WERI-Rb-1 (cell line): Measurements from ENCODE around the gene CPNE1.
A peak's percentile ranks its signal among the peaks of the same experiment; 100 is the strongest.
"Not testable (repeated sequence)": the region's sequence is repeated elsewhere in the genome, so short reads cannot be mapped to it uniquely, and the experiment has no call there.

Source experiments
- DNase-seq: peaks from one replicate; pipeline ENCODE4 v3.0.0-alpha.2; 2020
- H3K27ac ChIP-seq: fragments of 250-450 bp; sonication (Bioruptor Pico); 2 replicates; pipeline ENCODE4 v1.5.1; 2020; ENCODE audit warnings: mild to moderate bottlenecking, moderate library complexity
- H3K27me3 ChIP-seq: fragments of 250-450 bp; sonication (Bioruptor Pico); 2 replicates; pipeline ENCODE4 v1.5.1; 2021; ENCODE audit warnings: mild to moderate bottlenecking, low read depth, moderate library complexity; ENCODE audit not compliant: insufficient read depth, severe bottlenecking
- H3K36me3 ChIP-seq: fragments of 250-450 bp; sonication (Bioruptor Pico); 2 replicates; pipeline ENCODE4 v1.5.1; 2020; ENCODE audit warnings: mild to moderate bottlenecking, moderate library complexity
- H3K4me3 ChIP-seq: 2 replicates; pipeline ENCODE4 v1.5.1; 2011; ENCODE audit warnings: low read depth, mild to moderate bottlenecking, control low read depth, low read length
- H3K9me3 ChIP-seq: fragments of 250-450 bp; sonication (Bioruptor Pico); 2 replicates; pipeline ENCODE4 v1.5.1; 2021; ENCODE audit warnings: mild to moderate bottlenecking, moderate library complexity; ENCODE audit not compliant: severe bottlenecking
- TF ChIP-seq, protein P1 (sequence below): IDR thresholded peaks from 2 replicates; pipeline ENCODE4 v1.5.1; 2011; ENCODE audit warnings: low read depth, mild to moderate bottlenecking, control low read depth, inconsistent platforms, low read length

Gene CPNE1

DNA sequence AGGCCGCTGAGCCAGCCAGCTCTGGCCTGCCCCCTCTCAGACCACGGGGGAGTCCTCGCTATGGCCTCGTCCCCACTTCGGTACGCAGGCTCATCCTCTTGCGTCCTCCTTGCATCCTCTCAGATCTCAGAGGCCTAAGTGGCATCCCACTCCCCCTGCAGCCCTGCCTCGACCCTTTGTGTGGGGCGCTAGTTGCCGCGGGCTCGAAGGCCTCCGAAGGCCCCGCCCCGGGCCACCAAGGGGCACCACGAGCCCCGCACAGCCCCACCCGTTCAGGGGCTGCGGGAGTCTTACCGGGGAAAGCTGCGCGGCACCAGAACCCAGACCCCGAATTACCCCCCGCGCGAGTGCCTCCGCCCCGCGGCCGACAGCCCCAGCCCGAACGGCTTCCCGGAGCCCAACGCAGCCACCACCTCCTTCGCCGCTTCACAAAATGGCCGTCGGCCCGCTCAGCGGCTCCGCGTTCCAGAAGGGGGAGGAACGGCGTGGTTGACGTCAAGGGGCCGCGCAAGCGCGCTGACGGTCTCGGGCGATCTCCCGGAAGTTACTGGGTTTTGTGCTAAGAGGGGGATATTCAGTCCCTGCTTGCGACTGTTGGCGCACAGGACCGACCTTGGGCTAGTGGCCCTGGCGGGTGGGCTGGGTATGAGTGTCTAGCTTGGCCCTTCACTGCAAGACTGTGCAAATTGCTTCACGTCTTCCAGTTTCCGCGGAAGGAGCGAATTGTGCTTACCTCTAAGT, at the start of gene CPNE1, which contains the start of gene RBM12:
Gene CPNE1, minus strand, starts transcription at position 435 of the 741 bp plus-strand sequence. CDS start 31,977 bp downstream, outside the sequence.
Gene RBM12, minus strand, starts transcription at position 435 of the 741 bp plus-strand sequence. CDS start 9,578 bp downstream, outside the sequence.
- DNase-seq, result peak; percentile 94
- Histone ChIP-seq H3K27me3 (no peaks in the 10 kb centered on the region), H3K4me3 (peak within 1 kb of the TSS; percentile 62), H3K9me3 (no peaks in the 10 kb centered on the region), H3K27ac (peak within 1 kb of the TSS; percentile 99), H3K36me3 (peaks cover 22% of the 10 kb centered on the region)
- TF ChIP-seq, protein P1, sequence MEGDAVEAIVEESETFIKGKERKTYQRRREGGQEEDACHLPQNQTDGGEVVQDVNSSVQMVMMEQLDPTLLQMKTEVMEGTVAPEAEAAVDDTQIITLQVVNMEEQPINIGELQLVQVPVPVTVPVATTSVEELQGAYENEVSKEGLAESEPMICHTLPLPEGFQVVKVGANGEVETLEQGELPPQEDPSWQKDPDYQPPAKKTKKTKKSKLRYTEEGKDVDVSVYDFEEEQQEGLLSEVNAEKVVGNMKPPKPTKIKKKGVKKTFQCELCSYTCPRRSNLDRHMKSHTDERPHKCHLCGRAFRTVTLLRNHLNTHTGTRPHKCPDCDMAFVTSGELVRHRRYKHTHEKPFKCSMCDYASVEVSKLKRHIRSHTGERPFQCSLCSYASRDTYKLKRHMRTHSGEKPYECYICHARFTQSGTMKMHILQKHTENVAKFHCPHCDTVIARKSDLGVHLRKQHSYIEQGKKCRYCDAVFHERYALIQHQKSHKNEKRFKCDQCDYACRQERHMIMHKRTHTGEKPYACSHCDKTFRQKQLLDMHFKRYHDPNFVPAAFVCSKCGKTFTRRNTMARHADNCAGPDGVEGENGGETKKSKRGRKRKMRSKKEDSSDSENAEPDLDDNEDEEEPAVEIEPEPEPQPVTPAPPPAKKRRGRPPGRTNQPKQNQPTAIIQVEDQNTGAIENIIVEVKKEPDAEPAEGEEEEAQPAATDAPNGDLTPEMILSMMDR, result no peak; the same call in 1 of the 2 replicates

DNA sequence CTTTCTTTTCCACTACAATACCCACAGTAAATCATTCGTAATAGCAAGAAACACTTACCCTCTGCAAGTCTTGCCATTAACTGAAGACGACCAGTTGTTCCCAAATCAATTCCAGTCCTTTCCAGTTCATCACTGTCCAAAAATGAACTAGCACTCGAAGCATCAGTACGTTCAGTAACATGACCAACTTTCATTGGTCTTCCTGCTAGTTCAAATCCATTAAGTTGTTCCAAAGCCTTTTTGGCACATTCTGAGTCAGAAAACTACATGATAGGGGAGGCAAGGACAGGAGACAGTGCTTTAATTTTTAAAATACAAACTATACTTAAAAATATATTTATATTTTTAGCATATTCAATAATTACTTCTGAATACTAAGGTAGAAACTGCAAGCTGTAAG, 49.4 kb upstream of the CPNE1 start:
- no peak for DNase-seq
- H3K4me3 ChIP-seq, result no peak overlapping the region
- no peaks in the 10 kb centered on the region for H3K9me3 ChIP-seq
- TF ChIP-seq, protein P1, result no peak
- H3K27me3 ChIP-seq, result no peaks in the 10 kb centered on the region
- no peak overlapping the region for H3K27ac ChIP-seq
- H3K36me3 ChIP-seq, result peaks cover 98% of the 10 kb centered on the region

- H3K36me3 ChIP-seq, result peaks cover 98% of the 10 kb centered on the region
- H3K27me3 ChIP-seq, H3K27ac ChIP-seq, H3K4me3 ChIP-seq, DNase-seq, H3K9me3 ChIP-seq: not testable (repeated sequence)
Observed at GRCh38 chr20:35713120-35713519, 48.4 kb upstream of the CPNE1 start.

DNA sequence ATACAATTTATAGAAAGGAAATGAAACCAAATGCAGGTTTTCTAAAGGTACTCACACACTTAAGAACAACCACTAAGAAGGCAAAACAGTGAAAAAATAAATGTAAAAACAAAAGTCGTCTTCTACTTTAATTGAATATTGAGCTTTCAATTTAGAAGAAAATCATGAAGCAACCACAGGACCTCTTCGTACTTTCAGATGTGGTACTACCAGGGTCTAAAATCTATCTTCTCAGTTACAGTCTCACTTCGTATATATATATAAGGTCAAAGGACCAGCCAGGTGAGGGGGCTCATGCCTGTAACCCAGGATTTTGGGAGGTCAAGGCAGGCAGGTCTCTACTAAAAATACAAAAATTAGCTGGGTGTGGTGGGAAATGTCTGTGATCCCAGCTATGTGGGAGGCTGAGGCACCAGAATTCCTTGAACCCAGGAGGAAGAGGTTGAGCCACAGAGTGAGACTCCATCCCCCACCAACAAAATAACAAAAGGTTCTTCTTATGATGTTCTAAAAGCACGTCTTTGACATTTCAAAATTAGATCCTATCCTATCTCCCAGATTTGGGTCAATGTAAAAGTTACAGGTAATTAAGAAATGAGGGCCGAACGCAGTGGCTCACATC, 47.0 kb upstream of the CPNE1 start:
- Histone ChIP-seq H3K27me3 (no peaks in the 10 kb centered on the region), H3K4me3 (no peak overlapping the region), H3K9me3 (no peaks in the 10 kb centered on the region), H3K27ac (no peak overlapping the region), H3K36me3 (peaks cover 96% of the 10 kb centered on the region)
- TF ChIP-seq, protein P1, result no peak
- no peak for DNase-seq

DNA sequence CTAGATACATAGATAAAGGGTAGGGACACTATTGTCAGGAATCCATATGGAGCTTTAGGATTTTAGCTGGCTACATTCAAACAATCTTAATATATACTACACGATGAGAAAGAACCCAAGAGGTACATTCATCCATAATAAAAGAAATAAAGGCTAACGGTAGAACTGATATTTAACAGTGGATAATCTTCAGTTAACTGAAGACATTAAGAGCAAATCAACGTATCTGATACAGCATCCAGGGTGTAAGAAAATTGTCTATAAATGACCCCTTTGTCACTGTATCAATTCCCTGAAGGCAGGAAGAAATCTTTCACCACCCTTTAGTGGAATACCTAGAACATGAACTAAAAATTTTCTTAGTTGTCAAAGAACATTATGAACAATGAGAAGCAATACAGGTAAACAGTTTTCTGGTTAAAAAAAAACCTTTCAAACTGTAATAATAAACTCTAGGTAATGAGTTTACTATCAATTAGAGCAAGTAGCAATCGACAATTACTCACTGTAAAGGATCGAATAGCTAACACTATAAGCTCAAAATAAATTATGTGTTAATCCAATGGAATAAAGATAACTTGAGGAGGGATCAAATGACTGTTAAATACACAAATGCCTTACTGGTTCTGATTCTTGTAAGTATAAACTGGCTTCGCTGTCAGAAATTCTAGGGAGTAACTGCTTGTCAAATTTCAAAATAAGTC, 46.3 kb upstream of the CPNE1 start:
- Histone ChIP-seq H3K9me3 (no peaks in the 10 kb centered on the region), H3K27ac (no peak overlapping the region; the same call in 1 of the 2 replicates), H3K4me3 (no peak overlapping the region), H3K27me3 (no peaks in the 10 kb centered on the region), H3K36me3 (peaks cover 96% of the 10 kb centered on the region)
- DNase-seq, result no peak
- TF ChIP-seq, protein P1, result no peak

- no peak for DNase-seq
- Histone ChIP-seq H3K9me3 (no peaks in the 10 kb centered on the region), H3K36me3 (peaks cover 96% of the 10 kb centered on the region), H3K27ac (no peak overlapping the region), H3K4me3 (no peak overlapping the region), H3K27me3 (no peaks in the 10 kb centered on the region)
- TF ChIP-seq, protein P1, result no peak
Observed at GRCh38 chr20:35710039-35710438, 45.3 kb upstream of the CPNE1 start.
